ENCODE data around the gene PAQR5.
"Not testable (repeated sequence)": the region's sequence is repeated elsewhere in the genome, so short reads cannot be mapped to it uniquely, and the experiment has no call there.

Gene PAQR5

DNA sequence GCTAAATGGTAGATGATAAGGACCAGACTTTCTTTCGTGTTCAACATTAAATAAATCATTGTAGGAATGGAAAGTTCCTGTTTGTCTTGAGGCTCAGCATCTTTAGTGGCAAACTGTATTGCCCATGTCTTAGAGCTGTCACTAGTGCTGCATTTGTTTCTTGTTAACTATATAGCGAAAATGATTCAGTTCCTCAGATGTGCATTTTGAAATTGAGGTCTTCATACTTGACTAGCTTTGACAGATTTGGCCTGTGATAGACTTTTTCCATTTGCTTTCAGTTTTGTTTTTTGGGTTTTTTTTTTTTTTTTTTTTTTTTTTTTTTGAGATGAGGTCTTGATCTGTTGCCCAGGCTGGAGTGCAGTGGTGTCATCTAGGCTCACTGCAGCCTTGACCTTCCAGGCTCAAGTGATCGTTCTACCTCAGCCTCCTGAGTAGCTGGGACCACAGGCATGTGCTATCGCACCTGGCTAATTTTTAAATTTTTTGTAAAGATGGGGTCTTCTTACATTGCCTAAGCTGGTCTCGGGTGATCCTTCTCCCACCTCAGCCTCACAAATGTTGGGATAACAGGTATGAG, 144.4 kb downstream of the PAQR5 start:
- no peak overlapping the region for H3K4me3 ChIP-seq (ENCODE audit: low read depth, low read length)
- DNase-seq (ENCODE audit: low read depth): no peak
- TF ChIP-seq MYC (IDR thresholded peaks at IDR 0.05; ENCODE audit: low read depth, low read length) (no peak), POLR2A (IDR thresholded peaks at IDR 0.05; ENCODE audit: extremely low read depth, insufficient read length) (no peak)
- TF ChIP-seq, protein P1, sequence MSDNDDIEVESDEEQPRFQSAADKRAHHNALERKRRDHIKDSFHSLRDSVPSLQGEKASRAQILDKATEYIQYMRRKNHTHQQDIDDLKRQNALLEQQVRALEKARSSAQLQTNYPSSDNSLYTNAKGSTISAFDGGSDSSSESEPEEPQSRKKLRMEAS (IDR thresholded peaks at IDR 0.05; ENCODE audit: low read depth, low read length): no peak
- TF ChIP-seq, protein P2, sequence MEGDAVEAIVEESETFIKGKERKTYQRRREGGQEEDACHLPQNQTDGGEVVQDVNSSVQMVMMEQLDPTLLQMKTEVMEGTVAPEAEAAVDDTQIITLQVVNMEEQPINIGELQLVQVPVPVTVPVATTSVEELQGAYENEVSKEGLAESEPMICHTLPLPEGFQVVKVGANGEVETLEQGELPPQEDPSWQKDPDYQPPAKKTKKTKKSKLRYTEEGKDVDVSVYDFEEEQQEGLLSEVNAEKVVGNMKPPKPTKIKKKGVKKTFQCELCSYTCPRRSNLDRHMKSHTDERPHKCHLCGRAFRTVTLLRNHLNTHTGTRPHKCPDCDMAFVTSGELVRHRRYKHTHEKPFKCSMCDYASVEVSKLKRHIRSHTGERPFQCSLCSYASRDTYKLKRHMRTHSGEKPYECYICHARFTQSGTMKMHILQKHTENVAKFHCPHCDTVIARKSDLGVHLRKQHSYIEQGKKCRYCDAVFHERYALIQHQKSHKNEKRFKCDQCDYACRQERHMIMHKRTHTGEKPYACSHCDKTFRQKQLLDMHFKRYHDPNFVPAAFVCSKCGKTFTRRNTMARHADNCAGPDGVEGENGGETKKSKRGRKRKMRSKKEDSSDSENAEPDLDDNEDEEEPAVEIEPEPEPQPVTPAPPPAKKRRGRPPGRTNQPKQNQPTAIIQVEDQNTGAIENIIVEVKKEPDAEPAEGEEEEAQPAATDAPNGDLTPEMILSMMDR (IDR thresholded peaks at IDR 0.05; ENCODE audit: low read depth, low read length): no peak

DNA sequence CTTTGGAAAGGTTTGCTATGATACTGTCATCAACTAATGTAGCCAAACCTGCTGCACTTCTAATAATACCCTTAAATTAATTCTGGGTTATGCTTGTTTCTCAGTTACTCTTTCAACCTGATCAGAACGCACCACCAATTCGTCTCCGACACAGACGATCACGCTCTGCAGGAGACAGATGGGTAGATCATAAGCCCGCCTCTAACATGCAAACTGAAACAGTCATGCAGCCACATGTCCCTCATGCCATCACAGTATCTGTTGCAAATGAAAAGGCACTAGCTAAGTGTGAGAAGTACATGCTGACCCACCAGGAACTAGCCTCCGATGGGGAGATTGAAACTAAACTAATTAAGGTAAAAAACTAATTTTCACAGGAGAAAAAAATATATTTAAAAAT, 146.0 kb downstream of the PAQR5 start:
- no peak overlapping the region for H3K4me3 ChIP-seq (ENCODE audit: low read depth, low read length)
- TF ChIP-seq MYC (IDR thresholded peaks at IDR 0.05; ENCODE audit: low read depth, low read length) (no peak), POLR2A (IDR thresholded peaks at IDR 0.05; ENCODE audit: extremely low read depth, insufficient read length) (no peak)
- TF ChIP-seq, protein P2 (IDR thresholded peaks at IDR 0.05; ENCODE audit: low read depth, low read length): no peak
- TF ChIP-seq, protein P1 (IDR thresholded peaks at IDR 0.05; ENCODE audit: low read depth, low read length): no peak
- no peak for DNase-seq (ENCODE audit: low read depth)

DNA sequence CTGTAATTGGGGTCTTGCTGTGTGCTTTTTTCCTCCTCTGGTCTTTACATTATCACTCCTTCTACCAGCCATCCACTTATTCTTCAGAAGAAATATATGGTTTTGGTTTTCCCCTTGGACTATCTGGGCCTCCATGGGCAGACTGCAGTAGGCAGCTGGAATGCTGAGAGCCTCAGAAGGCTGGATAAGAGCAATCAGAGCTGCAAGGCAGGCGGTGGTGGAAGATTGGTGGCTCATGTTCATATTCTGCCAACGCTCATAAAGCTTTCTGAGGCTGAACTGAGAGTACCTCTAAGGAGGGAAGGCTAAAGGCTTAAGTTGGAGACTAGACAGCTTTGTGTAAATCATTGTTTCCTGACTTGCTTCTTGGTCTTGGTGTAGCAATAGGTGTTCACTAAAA, 148.2 kb downstream of the PAQR5 start:
- TF ChIP-seq, protein P1 (IDR thresholded peaks at IDR 0.05; ENCODE audit: low read depth, low read length): no peak
- no peak for TF ChIP-seq POLR2A (IDR thresholded peaks at IDR 0.05; ENCODE audit: extremely low read depth, insufficient read length)
- TF ChIP-seq MYC (IDR thresholded peaks at IDR 0.05; ENCODE audit: low read depth, low read length): no peak
- TF ChIP-seq, protein P2 (IDR thresholded peaks at IDR 0.05; ENCODE audit: low read depth, low read length): no peak
- no peak overlapping the region for H3K4me3 ChIP-seq (ENCODE audit: low read depth, low read length)
- DNase-seq (ENCODE audit: low read depth): no peak

DNA sequence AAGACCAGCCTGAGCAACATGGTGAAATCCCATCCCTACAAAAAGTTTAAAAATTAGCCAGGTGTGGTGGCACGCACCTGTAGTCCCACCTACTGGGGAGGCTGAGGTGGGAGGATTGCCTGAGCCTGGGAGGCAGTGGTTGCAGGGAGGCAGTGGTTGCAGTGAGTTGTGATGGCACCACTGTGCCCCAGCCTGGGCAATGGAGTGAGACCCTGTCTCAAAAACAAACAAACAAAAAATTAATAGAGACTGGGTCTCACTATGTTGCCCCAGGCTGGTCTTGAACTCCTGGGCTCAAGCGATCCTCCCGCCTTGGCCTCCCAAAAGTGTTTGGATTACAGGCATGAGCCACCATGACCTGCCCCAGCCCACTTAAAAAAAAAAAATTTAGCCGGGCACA, 151.5 kb downstream of the PAQR5 start:
- DNase-seq (ENCODE audit: low read depth); H3K4me3 ChIP-seq (ENCODE audit: low read depth, low read length): not testable (repeated sequence)

DNA sequence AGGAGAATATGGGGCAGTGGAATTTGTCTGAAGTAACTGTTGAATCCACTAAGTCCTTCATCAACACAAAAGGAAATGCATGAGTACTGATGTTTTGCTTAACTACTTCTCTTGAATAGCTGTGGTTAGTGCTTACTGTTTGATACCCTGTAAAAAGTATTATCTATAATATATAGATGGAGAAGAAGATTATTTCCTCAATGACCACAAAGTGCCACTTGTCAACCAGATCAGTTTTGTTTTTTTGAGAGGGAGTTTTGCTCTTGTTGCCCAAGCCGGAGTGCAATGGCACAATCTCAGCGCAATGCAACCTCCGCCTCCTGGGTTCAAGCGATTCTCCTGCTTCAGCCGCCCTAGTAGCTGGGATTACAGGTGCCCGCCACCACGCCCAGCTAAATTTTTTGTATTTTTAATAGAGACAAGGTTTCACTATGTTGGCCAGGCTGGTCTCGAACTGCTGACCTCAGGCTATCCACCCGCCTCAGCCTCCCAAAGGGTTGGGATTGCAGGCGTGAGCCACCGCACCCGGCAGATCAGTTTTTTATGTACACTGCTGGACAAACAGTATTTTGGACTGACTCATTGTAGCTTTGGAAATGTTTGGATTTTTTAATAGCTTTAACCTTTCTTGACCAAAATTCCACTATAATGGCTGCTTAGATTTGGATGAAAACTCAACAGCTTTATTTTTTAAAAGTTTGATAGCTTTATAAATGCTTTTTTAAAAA, 152.4 kb downstream of the PAQR5 start:
- DNase-seq (ENCODE audit: low read depth): peak; percentile 18
- TF ChIP-seq MYC (IDR thresholded peaks at IDR 0.05; ENCODE audit: low read depth, low read length) (no peak), POLR2A (IDR thresholded peaks at IDR 0.05; ENCODE audit: extremely low read depth, insufficient read length) (no peak)
- TF ChIP-seq, protein P2 (IDR thresholded peaks at IDR 0.05; ENCODE audit: low read depth, low read length): no peak
- TF ChIP-seq, protein P1 (IDR thresholded peaks at IDR 0.05; ENCODE audit: low read depth, low read length): no peak
- peak overlapping the region; percentile 90 for H3K4me3 ChIP-seq (ENCODE audit: low read depth, low read length)

DNA sequence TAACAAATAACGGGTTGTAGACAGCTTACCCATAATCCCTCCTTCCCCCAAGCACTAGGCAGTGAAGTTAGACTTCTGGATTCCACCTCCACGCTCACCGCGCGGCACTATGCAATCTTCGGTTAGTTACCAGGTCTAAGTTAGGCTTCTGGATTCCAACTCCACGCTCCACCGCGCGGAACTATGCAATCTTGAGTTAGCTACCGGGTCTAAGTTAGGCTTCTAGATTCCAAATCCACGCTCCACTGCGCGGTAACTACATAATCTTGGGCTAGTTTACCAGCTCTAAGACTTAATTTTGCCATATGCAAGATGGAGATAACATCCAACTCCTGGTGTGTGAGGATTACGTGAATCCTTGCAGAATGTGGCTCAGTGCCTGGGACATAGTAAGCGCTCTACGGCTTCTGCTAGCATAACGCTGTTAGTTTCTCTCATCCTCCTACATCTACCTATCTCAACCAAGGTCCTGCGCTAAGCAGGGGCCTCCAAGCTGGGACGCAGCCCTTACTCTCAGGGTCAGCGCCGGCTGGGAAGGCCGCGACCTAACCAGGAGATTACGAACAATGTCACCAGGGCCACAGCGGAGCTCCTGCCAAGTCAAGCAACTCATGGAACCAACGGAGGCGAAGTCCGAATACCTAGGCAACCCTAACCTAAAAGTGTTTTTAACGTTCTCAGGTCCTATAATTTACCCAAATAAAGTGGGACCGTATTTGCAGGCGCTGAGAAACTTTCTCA, 153.4 kb downstream of the PAQR5 start:
- TF ChIP-seq MYC (IDR thresholded peaks at IDR 0.05; ENCODE audit: low read depth, low read length) (peak; percentile 47), POLR2A (IDR thresholded peaks at IDR 0.05; ENCODE audit: extremely low read depth, insufficient read length) (no peak)
- TF ChIP-seq, protein P1 (IDR thresholded peaks at IDR 0.05; ENCODE audit: low read depth, low read length): peak; percentile 44
- DNase-seq (ENCODE audit: low read depth): peak; percentile 74

More for the DNA sequence above, 153.4 kb downstream of the PAQR5 start:
- peak overlapping the region; percentile 90 for H3K4me3 ChIP-seq (ENCODE audit: low read depth, low read length)

All from NB4 (cell line).